HCT116 (cell line): ENCODE data around the gene RCAN2. TPM values are rescaled to one million over a fixed set of nuclear protein-coding genes. Genes with fewer than 3 reads are reported as not detected.

ENCODE experiments used
- ATAC-seq: fragments of 200-7000 bp; cut with Tn5 transposase; 2 replicates; pipeline ENCODE4 v1.9.1; 2020; ENCODE audit warnings: mild to moderate bottlenecking, moderate library complexity
- BruUV-seq: library from RNA; stranded (reverse); fragments of 400-500 nt; replicated peaks from 2 replicates; lab custom pipeline; 2021; lab: Mats Ljungman, UMichigan
- CTCF ChIA-PET: fragments of 300-600 bp; sonication (Branson Sonifier 250); formaldehyde crosslinking; loops from one replicate; lab custom pipeline; 2021; ENCODE audit warnings: antibody characterized with exemption; lab: Charles Lee
- POLR2A ChIA-PET: fragments of 300-600, 350-600 bp; sonication (Branson Sonifier 250); formaldehyde crosslinking; loops from one replicate; lab custom pipeline; 2021; ENCODE audit warnings: antibody characterized with exemption; lab: Charles Lee
- RAD21 ChIA-PET, 2 experiments: fragments of 300-600 bp; sonication (Branson Sonifier 250); formaldehyde crosslinking; loops; one replicate each; lab custom pipeline; 2023; ENCODE audit warnings: low total read pairs in 2 of 2; ENCODE audit not compliant: uncharacterized antibody in 2 of 2, unreplicated experiment in 2 of 2, low non-redundant PET in 1 of 2; lab: Charles Lee
- DNase-seq: peaks from one replicate; pipeline ENCODE4 v3.0.0-alpha.2; 2010; ENCODE audit warnings: low read depth, low spot score
- H2AFZ ChIP-seq: fragments of 200-600 bp; shearing (Covaris generic), sonication (generic); 2 replicates; pipeline ENCODE4 v1.6.1; 2017; ENCODE audit warnings: low read depth, mixed run types, mixed read lengths, antibody characterized with exemption, low read length; ENCODE audit not compliant: poor library complexity, severe bottlenecking
- H3K27ac ChIP-seq: 2 replicates; pipeline ENCODE4 v1.5.1; 2012; ENCODE audit warnings: low read depth, low read length
- H3K27me3 ChIP-seq: fragments of 200-600 bp; sonication (generic); 2 replicates; pipeline ENCODE4 v1.6.1; 2016; ENCODE audit warnings: mixed run types, low read length, mixed read lengths; ENCODE audit not compliant: insufficient read depth
- H3K36me3 ChIP-seq, 2 experiments: fragments of 200-500 bp in 1 of 2; fragments of 200-600 bp in 1 of 2; sonication (Bioruptor generic) in 1 of 2; sonication (generic) in 1 of 2; 2 replicates each; pipeline versions ENCODE4 v1.5.1 to v1.6.1; 2014 to 2016; ENCODE audit warnings: low read length in 2 of 2, inconsistent platforms in 1 of 2, mixed read lengths in 1 of 2, mixed run types in 1 of 2; ENCODE audit not compliant: insufficient read depth in 2 of 2, control insufficient read depth in 1 of 2
- H3K4me1 ChIP-seq, 2 experiments: fragments of 200-600 bp in 1 of 2; sonication (generic) in 1 of 2; 2 replicates each; pipeline versions ENCODE4 v1.5.1 to v1.6.1; 2012 to 2017; ENCODE audit warnings: low read length in 2 of 2, inconsistent platforms in 1 of 2, mild to moderate bottlenecking in 1 of 2, mixed read lengths in 1 of 2, mixed run types in 1 of 2, moderate library complexity in 1 of 2; ENCODE audit not compliant: insufficient read depth in 2 of 2, control insufficient read depth in 1 of 2
- H3K4me2 ChIP-seq: fragments of 200-600 bp; sonication (generic); 2 replicates; pipeline ENCODE4 v1.6.1; 2017; ENCODE audit warnings: mixed run types, low read length, mixed read lengths
- H3K4me3 ChIP-seq, 2 experiments: fragments of 200-600 bp in 1 of 2; sonication (generic) in 1 of 2; replicated peaks in 1 of 2; 2 replicates each; pipeline ENCODE4 v1.5.1; 2011 to 2016; ENCODE audit warnings: low read length in 2 of 2, control low read depth in 1 of 2, low read depth in 1 of 2, mild to moderate bottlenecking in 1 of 2, mixed read lengths in 1 of 2, mixed run types in 1 of 2
- H3K79me2 ChIP-seq: fragments of 200-600 bp; sonication (generic); 2 replicates; pipeline ENCODE4 v1.6.1; 2017; ENCODE audit warnings: mild to moderate bottlenecking, mixed run types, low read length, moderate library complexity, mixed read lengths; ENCODE audit not compliant: insufficient read depth
- H3K9ac ChIP-seq: fragments of 200-600 bp; sonication (generic); 2 replicates; pipeline ENCODE4 v1.6.1; 2016; ENCODE audit warnings: low read length, mixed read lengths
- H3K9me2 ChIP-seq: fragments of 200-600 bp; sonication (generic), shearing (Covaris generic); 2 replicates; pipeline ENCODE4 v1.6.1; 2017; ENCODE audit warnings: mixed run types, mild to moderate bottlenecking, moderate library complexity; ENCODE audit not compliant: insufficient read depth
- H3K9me3 ChIP-seq, 2 experiments: fragments of 200-500 bp in 1 of 2; fragments of 200-600 bp in 1 of 2; sonication (Bioruptor generic) in 1 of 2; sonication (generic) in 1 of 2; 2 replicates each; pipeline ENCODE4 v1.6.1; 2014 to 2017; ENCODE audit warnings: low read length in 2 of 2, mixed read lengths in 2 of 2, inconsistent platforms in 1 of 2, low read depth in 1 of 2, mild to moderate bottlenecking in 1 of 2, mixed run types in 1 of 2, moderate library complexity in 1 of 2; ENCODE audit not compliant: control insufficient read depth in 1 of 2, insufficient read depth in 1 of 2
- H4K20me1 ChIP-seq: fragments of 200-600 bp; sonication (generic), shearing (Covaris generic); 2 replicates; pipeline ENCODE4 v1.6.1; 2017; ENCODE audit warnings: mixed run types, mild to moderate bottlenecking, moderate library complexity; ENCODE audit not compliant: insufficient read depth
- CTCF ChIP-seq, 3 experiments: fragments of 200-600 bp in 1 of 3; sonication (generic) in 1 of 3; IDR thresholded peaks in 2 of 3; conservative IDR thresholded peaks in 1 of 3; 2 replicates each; pipeline ENCODE4 v1.5.1; 2012 to 2017; ENCODE audit warnings: low read depth in 2 of 3, low read length in 2 of 3, antibody characterized with exemption in 1 of 3, borderline replicate concordance in 1 of 3, control low read depth in 1 of 3, mild to moderate bottlenecking in 1 of 3, mixed read lengths in 1 of 3, mixed run types in 1 of 3, moderate library complexity in 1 of 3; ENCODE audit not compliant: insufficient read depth in 1 of 3
- ELF1 ChIP-seq: IDR thresholded peaks from 2 replicates; pipeline ENCODE4 v1.6.1; 2012; ENCODE audit warnings: low read depth, borderline replicate concordance
- POLR2AphosphoS5 ChIP-seq: IDR thresholded peaks from 2 replicates; pipeline ENCODE4 v1.6.1; 2011; ENCODE audit warnings: mild to moderate bottlenecking, low read depth, low read length, moderate library complexity
- REST ChIP-seq: IDR thresholded peaks from 2 replicates; pipeline ENCODE4 v1.6.1; 2012; ENCODE audit warnings: low read depth
- SP1 ChIP-seq: IDR thresholded peaks from 2 replicates; pipeline ENCODE4 v1.6.1; 2012; ENCODE audit warnings: low read depth
- YY1 ChIP-seq: IDR thresholded peaks from 2 replicates; pipeline ENCODE4 v1.6.1; 2011; ENCODE audit warnings: low read length, low read depth, moderate library complexity, mild to moderate bottlenecking; ENCODE audit not compliant: insufficient replicate concordance; ENCODE audit errors: extremely low read depth
- ZNF274 ChIP-seq: fragments of 200-500 bp; sonication (Bioruptor generic); IDR thresholded peaks from 2 replicates; pipeline ENCODE4 v1.6.1; 2014; ENCODE audit warnings: mild to moderate bottlenecking, low read depth, low read length, inconsistent platforms
- intact Hi-C: fragments of 100-400 bp; cut with micrococcal nuclease; formaldehyde crosslinking; loops from 2 replicates; pipeline ENCODE4 v1.10.0; 2022
- total RNA-seq: library from RNA; stranded (reverse); gene quantifications from one replicate; pipeline ENCODE4 v1.2.1, GENCODE V29; 2021; ENCODE audit not compliant: unreplicated experiment

The RCAN2 gene
- total RNA-seq, 1 experiment from 2014 or later = 0.57 TPM

- DNase-seq = no peak
- TF ChIP-seq ZNF274 (no peak), CTCF (IDR thresholded peaks at IDR 0.05 in 2 of 3, conservative IDR thresholded peaks at IDR 0.05 in 1 of 3; ENCODE audit: borderline replicate concordance in 1 of 3, insufficient read depth in 1 of 3, low read depth in 2 of 3, low read length in 2 of 3) (no peak), SP1 (no peak), ELF1 (no peak), REST (no peak), YY1 (no peak), POLR2AphosphoS5 (no peak)
- TF ChIP-seq, all 23 proteins: peak for 0
- intact Hi-C loops = no loop called here
These were observed 307.1 kb downstream of the RCAN2 start for GRCh38 chr6:46184114-46184513.

More at GRCh38 chr6:46184114-46184513, 307.1 kb downstream of the RCAN2 start:
- BruUV-seq = no TSS peak
- Histone ChIP-seq H3K4me1 (peaks cover 0 to 4% of the 10 kb centered on the region in 2 experiments; a peak in 3 of 4 replicates), H3K79me2 (no peaks in the 10 kb centered on the region), H3K9ac (no peak overlapping the region), H3K36me3 (no peaks in the 10 kb centered on the region), H4K20me1 (no peaks in the 10 kb centered on the region), H3K4me2 (no peak overlapping the region), H3K9me3 (no peaks in the 10 kb centered on the region), H3K9me2 (no peaks in the 10 kb centered on the region), H3K4me3 (no peak overlapping the region), H3K27me3 (no peaks in the 10 kb centered on the region), H3K27ac (no peak overlapping the region), H2AFZ (peak overlapping the region; percentile 71)
- POLR2A ChIA-PET = no interaction called here
- CTCF ChIA-PET = no interaction called here
- RAD21 ChIA-PET = no interaction called here
- no peak for ATAC-seq
